Astrocyte (in vitro differentiated cells and primary cell): ENCODE measurements around the gene PCDHA2. TPM values are rescaled to one million over a fixed set of nuclear protein-coding genes. Genes with fewer than 3 reads are reported as not detected.

Source experiments
- DNase-seq: peaks from one replicate; pipeline ENCODE4 v3.0.0-alpha.2; 2010; ENCODE audit warnings: low read depth
- FAIRE-seq: peaks from 2 replicates; lab custom pipeline; 2011; peaks lifted over from hg19 to GRCh38; lab: Jason Lieb, UNC
- H2AFZ ChIP-seq: 2 replicates; pipeline ENCODE4 v1.6.0; 2012; ENCODE audit warnings: low read depth, low read length, inconsistent platforms
- H3K27ac ChIP-seq: 2 replicates; pipeline ENCODE4 v1.5.1; 2011; ENCODE audit warnings: low read depth, low read length, inconsistent platforms
- H3K27me3 ChIP-seq: 2 replicates; pipeline ENCODE4 v1.6.0; 2011; ENCODE audit warnings: low read length, inconsistent platforms; ENCODE audit not compliant: insufficient read depth
- H3K36me3 ChIP-seq: 2 replicates; pipeline ENCODE4 v1.5.1; 2011; ENCODE audit warnings: low read length, inconsistent platforms; ENCODE audit not compliant: insufficient read depth
- H3K4me1 ChIP-seq: 2 replicates; pipeline ENCODE4 v1.5.1; 2011; ENCODE audit warnings: low read length, inconsistent platforms; ENCODE audit not compliant: insufficient read depth
- H3K4me2 ChIP-seq: 2 replicates; pipeline ENCODE4 v1.6.0; 2012; ENCODE audit warnings: low read length, inconsistent platforms
- H3K4me3 ChIP-seq: 2 replicates; pipeline ENCODE4 v1.5.1; 2011; ENCODE audit warnings: low read depth, mild to moderate bottlenecking, low read length, inconsistent platforms; ENCODE audit not compliant: insufficient read depth
- H3K79me2 ChIP-seq: 2 replicates; pipeline ENCODE4 v1.6.0; 2012; ENCODE audit warnings: mild to moderate bottlenecking, low read length, inconsistent platforms; ENCODE audit not compliant: insufficient read depth
- H3K9ac ChIP-seq: 2 replicates; pipeline ENCODE4 v1.6.0; 2012; ENCODE audit warnings: mild to moderate bottlenecking, low read length, inconsistent platforms
- H3K9me3 ChIP-seq: 2 replicates; pipeline ENCODE4 v1.5.1; 2012; ENCODE audit warnings: low read depth, mild to moderate bottlenecking, low read length, inconsistent platforms; ENCODE audit not compliant: insufficient read depth
- H4K20me1 ChIP-seq: 2 replicates; pipeline ENCODE4 v1.6.0; 2012; ENCODE audit warnings: low read length, inconsistent platforms; ENCODE audit not compliant: insufficient read depth
- H3K27ac Mint-ChIP-seq: one replicate; pipeline ENCODE4 v1.8.0; 2021; ENCODE audit warnings: mild to moderate bottlenecking, mixed read lengths; ENCODE audit not compliant: unreplicated experiment
- H3K27me3 Mint-ChIP-seq: one replicate; pipeline ENCODE4 v1.8.0; 2021; ENCODE audit warnings: low read depth, mixed read lengths; ENCODE audit not compliant: unreplicated experiment
- H3K36me3 Mint-ChIP-seq: one replicate; pipeline ENCODE4 v1.8.0; 2021; ENCODE audit warnings: low read depth, mixed read lengths; ENCODE audit not compliant: unreplicated experiment
- H3K4me1 Mint-ChIP-seq: one replicate; pipeline ENCODE4 v1.8.0; 2021; ENCODE audit warnings: low read depth, mixed read lengths; ENCODE audit not compliant: unreplicated experiment
- H3K4me3 Mint-ChIP-seq: one replicate; pipeline ENCODE4 v1.8.0; 2021; ENCODE audit warnings: mild to moderate bottlenecking, moderate library complexity, mixed read lengths; ENCODE audit not compliant: unreplicated experiment
- H3K9me3 Mint-ChIP-seq: one replicate; pipeline ENCODE4 v1.8.0; 2021; ENCODE audit warnings: mild to moderate bottlenecking, mixed read lengths; ENCODE audit not compliant: unreplicated experiment
- CTCF ChIP-seq: IDR thresholded peaks from 2 replicates; pipeline ENCODE4 v1.5.1; 2011; ENCODE audit warnings: low read depth, mild to moderate bottlenecking, inconsistent platforms, low read length, moderate library complexity; ENCODE audit not compliant: insufficient read depth
- EZH2 ChIP-seq: IDR thresholded peaks from 2 replicates; pipeline ENCODE4 v1.6.1; 2012; ENCODE audit warnings: mild to moderate bottlenecking, low read length, inconsistent platforms; ENCODE audit not compliant: insufficient read depth
- total RNA-seq: library from RNA; stranded (reverse); gene quantifications from 2 replicates; pipeline ENCODE4 v1.2.1, GENCODE V29; 2021

The PCDHA2 gene
- total RNA-seq, 1 donor from 2014 or later, result 2.3 TPM

GRCh38 chr5:140764177-140764973 is 30.3 kb upstream of the PCDHA2 start:
- Mint-ChIP-seq H3K4me1 (no peaks in the 10 kb centered on the region), H3K9me3 (peaks cover 36% of the 10 kb centered on the region), H3K27ac (no peak overlapping the region), H3K36me3 (no peaks in the 10 kb centered on the region), H3K27me3 (no peaks in the 10 kb centered on the region), H3K4me3 (no peak overlapping the region)
- H3K36me3 ChIP-seq, result no peaks in the 10 kb centered on the region
- H2AFZ ChIP-seq, result no peak overlapping the region
- no peaks in the 10 kb centered on the region for H4K20me1 ChIP-seq
- H3K79me2 ChIP-seq, result no peaks in the 10 kb centered on the region
- no peaks in the 10 kb centered on the region for H3K4me1 ChIP-seq
- peaks cover 19% of the 10 kb centered on the region for H3K9me3 ChIP-seq
- FAIRE-seq, result no peak
- no peak overlapping the region for H3K4me3 ChIP-seq
- H3K27me3 ChIP-seq, result no peaks in the 10 kb centered on the region
- no peak overlapping the region for H3K9ac ChIP-seq
- DNase-seq, result peak; percentile 1
- no peak overlapping the region for H3K4me2 ChIP-seq
- no peak overlapping the region for H3K27ac ChIP-seq
- no peak for TF ChIP-seq CTCF
- TF ChIP-seq EZH2, result no peak

- H3K9ac ChIP-seq, result no peak overlapping the region
- Mint-ChIP-seq H3K27me3 (no peaks in the 10 kb centered on the region), H3K27ac (no peak overlapping the region), H3K4me1 (no peaks in the 10 kb centered on the region), H3K36me3 (no peaks in the 10 kb centered on the region), H3K4me3 (no peak overlapping the region), H3K9me3 (peaks cover 36% of the 10 kb centered on the region)
- H3K27ac ChIP-seq, result no peak overlapping the region
- FAIRE-seq, result no peak
- TF ChIP-seq CTCF (no peak), EZH2 (no peak)
- no peaks in the 10 kb centered on the region for H3K4me1 ChIP-seq
- H3K27me3 ChIP-seq, result no peaks in the 10 kb centered on the region
- no peaks in the 10 kb centered on the region for H3K36me3 ChIP-seq
- no peaks in the 10 kb centered on the region for H3K79me2 ChIP-seq
- DNase-seq, result no peak
- no peak overlapping the region for H2AFZ ChIP-seq
- no peak overlapping the region for H3K4me3 ChIP-seq
- H3K4me2 ChIP-seq, result no peak overlapping the region
- H4K20me1 ChIP-seq, result no peaks in the 10 kb centered on the region
- peaks cover 16% of the 10 kb centered on the region for H3K9me3 ChIP-seq
Measured at GRCh38 chr5:140767444-140767843, 27.2 kb upstream of the PCDHA2 start.

GRCh38 chr5:140780512-140780911 is 14.1 kb upstream of the PCDHA2 start:
- no peaks in the 10 kb centered on the region for H3K27me3 Mint-ChIP-seq
- Histone ChIP-seq H3K9ac (no peak overlapping the region), H3K27ac (no peak overlapping the region), H3K4me3 (no peak overlapping the region), H3K4me1 (no peaks in the 10 kb centered on the region), H3K27me3 (no peaks in the 10 kb centered on the region), H2AFZ (no peak overlapping the region), H4K20me1 (no peaks in the 10 kb centered on the region), H3K9me3 (peaks cover 5% of the 10 kb centered on the region), H3K4me2 (no peak overlapping the region), H3K79me2 (no peaks in the 10 kb centered on the region), H3K36me3 (no peaks in the 10 kb centered on the region)
- FAIRE-seq, result no peak
- peaks cover 39% of the 10 kb centered on the region for H3K9me3 Mint-ChIP-seq
- peaks cover 5% of the 10 kb centered on the region for H3K36me3 Mint-ChIP-seq
- H3K4me1 Mint-ChIP-seq, result no peaks in the 10 kb centered on the region
- no peak for DNase-seq
- TF ChIP-seq EZH2 (no peak), CTCF (no peak)
- no peak overlapping the region for H3K27ac Mint-ChIP-seq
- H3K4me3 Mint-ChIP-seq, result no peak overlapping the region
